Coronary artery (tissue), 2 donors: ENCODE results near the gene ZMYND8.

Experiments
- DNase-seq: peaks from one replicate; pipeline ENCODE4 v3.0.0-alpha.2; 2017; ENCODE audit warnings: low spot score
- H3K27ac ChIP-seq, 2 donors: fragments of 200-600 bp; sonication (generic); one replicate each; pipeline ENCODE4 v1.5.1; 2016 to 2019
- H3K4me3 ChIP-seq: fragments of 200-600 bp; sonication (generic); 2 replicates; pipeline ENCODE4 v1.5.1; 2016; ENCODE audit warnings: mild to moderate bottlenecking, moderate library complexity
- CTCF ChIP-seq: fragments of 200-600 bp; sonication (generic); IDR thresholded peaks from one replicate; pipeline ENCODE4 v1.5.1; 2019; ENCODE audit warnings: antibody characterized with exemption

ZMYND8 gene

DNA sequence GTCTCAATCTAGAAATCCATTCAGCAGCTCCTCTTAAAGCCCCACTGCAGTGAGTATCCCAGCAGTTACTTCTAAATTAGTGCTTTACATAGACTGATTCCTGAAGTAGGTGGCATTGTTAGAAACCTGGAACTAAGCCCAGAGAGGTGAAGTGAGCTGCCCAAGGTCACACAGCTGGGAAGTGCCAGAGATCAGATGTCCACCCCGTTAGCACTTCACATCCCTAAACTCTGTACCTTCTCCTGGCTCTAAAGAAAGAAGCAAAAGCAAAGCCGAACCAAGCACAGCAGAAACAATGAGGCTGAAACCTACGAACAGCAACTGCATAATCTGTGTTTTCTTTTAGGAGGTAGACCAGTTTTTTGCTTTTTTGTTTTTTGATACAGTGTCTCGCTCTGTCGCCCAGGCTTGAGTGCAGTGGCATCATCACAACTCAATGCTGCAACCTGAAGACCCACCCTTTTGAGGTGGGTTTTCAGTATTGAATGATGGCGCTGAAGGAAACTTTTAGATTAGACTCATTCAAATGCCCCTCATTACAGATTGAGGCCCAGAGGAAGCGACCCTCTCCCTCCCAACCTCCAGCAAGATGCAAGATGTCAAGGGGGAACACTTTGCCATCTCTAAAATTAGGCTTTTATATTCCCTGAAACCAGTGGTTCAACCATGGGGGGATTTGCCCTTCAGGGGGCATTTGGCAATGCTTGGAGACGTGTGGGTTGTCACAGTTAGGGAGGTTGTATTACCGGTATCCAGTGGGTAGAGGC, 3.2 kb upstream of the ZMYND8 start:
- no peak for DNase-seq
- Histone ChIP-seq H3K4me3 (peak overlapping the region; percentile 47), H3K27ac (peak overlapping the region; percentile 95 to 97)
- TF ChIP-seq CTCF = no peak

- H3K27ac ChIP-seq = peak overlapping the region; percentile 95 to 97
- peak overlapping the region; percentile 47 for H3K4me3 ChIP-seq
- DNase-seq = peak; percentile 91
- no peak for TF ChIP-seq CTCF
These were observed 2.4 kb upstream of the ZMYND8 start for GRCh38 chr20:47358672-47359529.

DNA sequence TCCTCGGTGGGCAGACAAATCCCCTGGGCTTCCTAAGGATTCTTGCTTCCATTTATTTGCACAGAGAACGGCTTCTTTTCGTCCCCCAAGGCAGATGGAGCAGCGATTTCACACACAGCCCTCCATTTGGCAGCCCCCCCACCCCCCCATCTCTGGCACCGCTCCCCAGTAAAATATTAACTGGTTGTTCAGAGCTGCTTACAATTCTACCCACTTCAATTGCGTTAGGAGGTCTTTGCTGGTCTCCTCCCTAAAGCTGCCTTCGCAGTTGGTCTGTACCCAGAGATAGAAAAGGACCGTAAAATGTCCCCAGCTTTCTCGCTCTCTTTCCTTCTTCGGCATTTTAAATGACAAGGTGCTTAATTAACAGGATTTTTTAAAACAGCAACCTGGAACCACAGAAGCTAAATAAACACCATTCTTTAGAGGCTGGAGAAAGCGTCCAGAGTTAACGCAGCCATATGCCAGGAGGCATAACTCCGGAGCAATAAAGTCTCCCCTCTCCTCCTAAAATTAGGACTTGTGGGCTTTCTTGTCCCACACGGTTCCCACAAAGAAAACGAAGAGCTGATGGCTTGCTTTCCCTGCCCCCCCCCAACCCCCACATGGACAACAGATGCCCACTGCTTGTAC, 1.7 kb upstream of the ZMYND8 start:
- no peak for DNase-seq
- Histone ChIP-seq H3K4me3 (peak overlapping the region; percentile 47), H3K27ac (peak overlapping the region; percentile 95 to 97)
- TF ChIP-seq CTCF = no peak

- peak overlapping the region; percentile 95 to 97 for H3K27ac ChIP-seq
- TF ChIP-seq CTCF = no peak
- DNase-seq = peak; percentile 88
- peak overlapping the region; percentile 47 for H3K4me3 ChIP-seq
These were observed 968 bp upstream of the ZMYND8 start for GRCh38 chr20:47357296-47358038.

DNA sequence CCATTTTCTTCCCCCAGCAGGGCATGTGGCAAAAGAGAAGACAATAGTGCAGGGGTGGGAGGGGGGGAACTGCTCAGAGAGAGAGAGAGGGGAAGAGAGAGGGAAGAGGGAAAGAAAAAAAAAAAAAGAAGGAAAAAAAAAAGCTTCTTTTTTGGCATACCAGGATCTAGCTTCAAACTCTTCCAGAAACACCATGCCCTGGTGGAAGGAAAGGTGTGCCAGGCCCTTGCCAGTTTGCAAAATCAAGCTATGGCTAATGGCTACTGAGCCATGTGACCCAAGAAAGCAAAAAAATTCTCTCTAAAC, 326 bp downstream of the ZMYND8 start:
- TF ChIP-seq CTCF = no peak
- DNase-seq = no peak
- Histone ChIP-seq H3K27ac (peak overlapping the region; percentile 95 to 97), H3K4me3 (peak overlapping the region; percentile 20)

DNA sequence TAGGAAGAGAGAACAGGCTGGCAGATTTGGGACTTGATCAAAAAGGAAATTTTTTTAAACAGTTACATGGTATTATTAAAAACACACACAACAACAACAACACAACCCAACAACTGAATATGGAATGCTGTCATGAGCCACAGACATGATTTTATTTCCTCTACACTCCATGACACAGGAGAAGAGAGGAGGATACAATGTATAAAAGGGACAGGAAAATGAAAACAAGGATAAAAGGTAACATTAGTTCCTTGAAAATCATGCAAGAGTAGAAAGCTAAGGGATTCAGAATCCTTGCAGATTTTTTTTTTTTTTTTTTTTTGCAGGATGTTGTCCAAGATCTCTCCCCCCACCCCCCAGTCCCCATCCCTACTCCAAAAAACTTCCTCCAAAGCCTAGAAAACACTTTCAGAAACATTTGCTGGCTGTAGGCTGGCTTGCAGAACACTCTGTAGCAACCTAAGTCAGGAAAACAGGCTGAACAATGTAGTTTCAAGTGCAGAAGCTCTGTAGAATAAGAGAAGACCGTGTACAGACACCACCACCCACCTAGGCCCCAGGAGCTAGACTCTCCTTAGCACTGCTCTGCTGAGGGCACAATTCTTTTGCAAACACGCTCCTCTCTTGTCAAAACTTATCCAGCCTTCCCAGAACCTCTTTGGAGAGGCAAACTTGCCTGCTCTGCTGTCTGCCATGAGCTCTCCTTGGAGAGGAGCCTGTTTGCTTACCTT, 845 bp downstream of the ZMYND8 start:
- peak overlapping the region; percentile 22 for H3K4me3 ChIP-seq
- DNase-seq = no peak
- peak overlapping the region; percentile 95 to 97 for H3K27ac ChIP-seq
- TF ChIP-seq CTCF = no peak
